RWPE1 (cell line): ENCODE results near the gene METAP1D.

Source experiments
- CTCF ChIA-PET: fragments of 350-600 bp; sonication (Branson Sonifier 250); formaldehyde crosslinking; extraction: SDS; loops from one replicate; lab custom pipeline; 2021; lab: Yijun Ruan, JAX
- POLR2A ChIA-PET: fragments of 400-600 bp; formaldehyde crosslinking; extraction: SDS; loops from one replicate; lab custom pipeline; 2020; ENCODE audit warnings: antibody characterized with exemption; ENCODE audit not compliant: low non-redundant PET; lab: Yijun Ruan, JAX
- DNase-seq: peaks from one replicate; pipeline ENCODE4 v3.0.0; 2012; ENCODE audit warnings: low spot score
- H3K27ac ChIP-seq: fragments of 450-650 bp; 2 replicates; pipeline ENCODE4 v1.5.1; 2017
- CTCF ChIP-seq: fragments of 450-650 bp; conservative IDR thresholded peaks from 2 replicates; pipeline ENCODE4 v1.5.1; 2017; ENCODE audit warnings: low read depth, mild to moderate bottlenecking

METAP1D gene

DNA sequence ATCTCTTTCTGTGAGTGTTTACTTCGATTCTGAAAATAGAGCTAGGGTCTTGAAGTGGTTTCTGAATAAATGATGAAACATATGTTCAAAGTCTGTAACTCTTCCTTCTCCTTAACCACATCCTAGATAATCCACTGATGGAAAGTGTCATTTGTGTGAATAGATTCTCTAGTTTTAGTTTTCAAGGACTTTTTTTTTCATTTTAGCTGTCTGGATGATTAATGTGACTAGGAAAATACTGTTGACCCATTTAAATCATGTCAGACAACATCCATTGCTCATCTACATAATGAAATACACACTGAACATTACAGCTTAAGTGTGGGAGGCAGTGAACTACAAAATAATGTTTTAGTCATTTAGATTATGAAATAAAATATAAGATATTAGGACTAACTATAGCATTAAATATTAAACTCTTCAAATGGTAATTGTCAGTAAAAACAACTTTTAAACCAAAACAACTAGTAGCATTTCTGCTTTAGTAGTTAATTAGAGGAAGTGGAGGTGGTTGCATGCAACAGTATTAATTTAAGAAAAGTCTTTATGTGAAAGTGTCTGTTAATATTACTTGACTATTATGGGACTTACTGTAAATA is 46.4 kb downstream of the METAP1D start:
- no peak for DNase-seq
- TF ChIP-seq CTCF: no peak
- ChIA-PET POLR2A (no interaction called here), CTCF (interaction anchor here (0.6 to 0.8 kb wide), 2 partner anchors 45 to 472 kb away, joined by 3 read pairs; no protein-coding TSS in a partner anchor)
- no peak overlapping the region for H3K27ac ChIP-seq

GRCh38 chr2:172046866-172047565 is 47.3 kb downstream of the METAP1D start:
- ChIA-PET POLR2A (interaction anchor here (0.7 kb wide), 1 partner anchor 47 kb away, joined by 4 read pairs; no protein-coding TSS in a partner anchor), CTCF (no interaction called here)
- DNase-seq: no peak
- no peak overlapping the region for H3K27ac ChIP-seq
- TF ChIP-seq CTCF: no peak

- DNase-seq: no peak
- H3K27ac ChIP-seq: no peak overlapping the region
- ChIA-PET POLR2A (interaction anchor here (0.7 kb wide), 1 partner anchor 47 kb away, joined by 4 read pairs; no protein-coding TSS in a partner anchor), CTCF (no interaction called here)
- TF ChIP-seq CTCF: no peak
Measured at GRCh38 chr2:172047566-172048507, 48.1 kb downstream of the METAP1D start.

GRCh38 chr2:172048508-172049503 is 49.1 kb downstream of the METAP1D start:
- ChIA-PET CTCF (interaction anchor here (1.1 kb wide), 1 partner anchor 9 kb away, joined by 3 read pairs; no protein-coding TSS in a partner anchor), POLR2A (no interaction called here)
- no peak for DNase-seq
- TF ChIP-seq CTCF: no peak
- no peak overlapping the region for H3K27ac ChIP-seq

DNA sequence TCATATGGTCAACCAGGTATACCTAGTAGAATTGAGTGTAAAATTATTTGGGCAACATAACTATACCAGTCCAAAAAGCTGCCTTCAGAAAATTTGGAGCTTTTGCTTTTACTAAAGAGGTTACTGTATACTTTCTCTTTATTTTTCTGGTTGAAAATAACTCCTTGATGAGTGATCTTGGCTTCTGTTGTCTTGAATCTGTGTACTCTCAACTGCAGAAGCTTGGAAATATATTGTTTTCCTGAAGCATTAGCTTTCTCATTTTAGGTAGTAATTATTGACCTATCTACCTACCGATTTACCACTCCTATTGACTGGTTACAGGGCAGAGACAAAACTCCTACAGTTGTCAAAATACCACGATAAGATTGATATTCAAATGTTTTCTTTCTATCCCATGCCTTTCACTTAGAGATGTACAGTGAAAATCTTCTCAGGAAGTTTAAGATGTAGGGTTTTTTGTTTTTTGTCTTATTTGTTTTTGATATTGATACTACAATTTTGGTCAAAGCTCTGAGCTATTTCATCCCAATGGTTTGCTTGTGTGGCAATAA is 49.9 kb downstream of the METAP1D start:
- no peak overlapping the region for H3K27ac ChIP-seq
- ChIA-PET POLR2A (no interaction called here), CTCF (interaction anchor here (0.7 to 1.1 kb wide), 2 partner anchors 9 to 93 kb away, joined by 3 to 5 read pairs; no protein-coding TSS in a partner anchor)
- no peak for DNase-seq
- TF ChIP-seq CTCF: no peak
